Adipocyte (in vitro differentiated cells): ENCODE measurements around the gene KIFC1.
A peak's percentile ranks its signal among the peaks of the same experiment; 100 is the strongest.
"Not testable (repeated sequence)": the region's sequence is repeated elsewhere in the genome, so short reads cannot be mapped to it uniquely, and the experiment has no call there.

ENCODE experiments used
- DNase-seq: peaks from one replicate; pipeline ENCODE4 v3.0.0-alpha.2; 2015; ENCODE audit warnings: low read depth
- H3K27me3 ChIP-seq: replicated peaks from 2 replicates; pipeline ENCODE4 v1.7.0; 2013; ENCODE audit warnings: mild to moderate bottlenecking, low read length, moderate library complexity; ENCODE audit not compliant: control insufficient read depth, insufficient read depth
- H3K36me3 ChIP-seq: 2 replicates; pipeline ENCODE4 v1.7.0; 2013; ENCODE audit warnings: low read length, mild to moderate bottlenecking, moderate library complexity; ENCODE audit not compliant: control insufficient read depth, insufficient read depth, severe bottlenecking
- H3K4me1 ChIP-seq: 2 replicates; pipeline ENCODE4 v1.7.0; 2013; ENCODE audit warnings: mild to moderate bottlenecking, low read length, moderate library complexity; ENCODE audit not compliant: control insufficient read depth, insufficient read depth
- H3K4me3 ChIP-seq: 2 replicates; pipeline ENCODE4 v1.7.0; 2013; ENCODE audit warnings: mild to moderate bottlenecking, low read length, moderate library complexity
- H3K9ac ChIP-seq: 2 replicates; pipeline ENCODE4 v1.7.0; 2013; ENCODE audit warnings: mild to moderate bottlenecking, low read length, moderate library complexity
- H3K9me3 ChIP-seq: 2 replicates; pipeline ENCODE4 v1.7.0; 2013; ENCODE audit warnings: mild to moderate bottlenecking, low read length, moderate library complexity; ENCODE audit not compliant: control insufficient read depth

Gene KIFC1

DNA sequence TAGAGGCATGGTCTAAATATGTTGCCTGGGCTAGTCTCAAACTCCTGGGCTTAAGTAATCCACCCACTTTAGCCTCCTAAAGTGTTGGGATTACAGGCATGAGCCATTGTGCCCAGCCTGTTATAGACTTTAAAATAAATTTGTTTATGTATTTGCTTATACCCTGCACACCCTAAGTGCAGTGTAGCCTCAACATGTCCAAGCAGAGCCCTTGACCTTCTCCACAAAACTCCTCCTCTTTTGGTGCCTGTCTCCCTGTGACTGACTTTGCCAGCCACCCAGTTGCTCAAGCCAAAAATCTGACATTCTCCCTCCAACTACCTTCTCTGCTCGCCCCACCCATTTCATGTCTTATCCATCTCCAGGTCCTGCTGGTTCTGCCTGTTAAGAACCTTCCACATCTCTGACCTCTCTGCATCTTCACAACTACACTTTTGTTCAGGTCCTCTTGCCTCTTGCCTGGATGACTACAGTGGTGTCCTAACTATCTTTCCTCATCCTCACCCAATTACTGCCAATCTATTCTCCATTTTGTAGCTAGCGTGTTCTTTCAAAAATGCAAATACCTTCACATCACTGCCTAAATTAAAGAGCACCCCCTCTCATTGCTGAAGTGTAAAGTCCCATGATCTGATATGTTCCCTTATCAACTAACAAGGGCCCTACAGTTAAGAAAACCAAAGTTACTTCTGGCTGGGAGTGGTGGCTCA lies 11.2 kb upstream of the KIFC1 start:
- Histone ChIP-seq H3K4me1 (peaks cover 30% of the 10 kb centered on the region), H3K27me3 (no peaks in the 10 kb centered on the region), H3K36me3 (no peaks in the 10 kb centered on the region), H3K9ac (no peak overlapping the region), H3K9me3 (no peaks in the 10 kb centered on the region), H3K4me3 (no peak overlapping the region)
- no peak for DNase-seq

DNA sequence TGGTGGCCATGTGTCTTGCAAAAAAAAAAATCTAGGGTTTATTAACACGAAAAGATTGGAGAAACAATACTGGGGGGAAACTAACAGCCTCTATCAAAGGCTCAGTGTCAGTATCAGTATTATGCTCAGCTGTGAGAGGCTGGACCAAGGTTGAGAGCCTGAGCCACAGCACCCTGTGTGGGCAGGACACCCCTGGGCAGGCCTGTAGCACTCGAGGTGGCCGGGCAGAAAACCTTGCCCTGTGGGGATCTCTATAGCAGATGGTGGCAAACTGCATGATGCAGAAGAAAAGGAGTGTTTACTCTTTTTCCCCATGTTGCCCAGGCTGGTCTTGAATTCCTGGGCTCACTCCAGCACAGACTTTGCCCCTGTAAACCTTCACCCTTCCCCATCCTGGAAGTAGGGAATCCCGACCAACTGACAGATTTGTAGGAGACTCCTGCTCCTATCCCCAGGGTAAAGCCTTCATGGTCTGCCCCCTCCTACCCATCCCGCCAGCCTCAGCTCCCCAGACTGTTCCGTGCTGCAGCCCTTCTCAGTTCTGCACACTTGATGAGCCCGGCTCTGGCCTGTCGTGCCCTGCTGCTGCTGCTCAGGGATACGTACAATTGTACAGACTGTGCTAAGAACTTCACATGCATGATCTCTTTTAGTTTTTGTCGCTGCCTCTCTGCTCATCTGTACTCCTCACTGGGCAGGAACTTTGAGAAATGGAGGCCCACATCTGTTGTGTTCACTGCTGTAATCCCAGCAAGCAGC lies 8.0 kb upstream of the KIFC1 start:
- DNase-seq, result no peak
- Histone ChIP-seq H3K36me3 (no peaks in the 10 kb centered on the region), H3K4me3 (no peak overlapping the region), H3K9ac (no peak overlapping the region), H3K27me3 (no peaks in the 10 kb centered on the region), H3K4me1 (peaks cover 6% of the 10 kb centered on the region), H3K9me3 (no peaks in the 10 kb centered on the region)

DNA sequence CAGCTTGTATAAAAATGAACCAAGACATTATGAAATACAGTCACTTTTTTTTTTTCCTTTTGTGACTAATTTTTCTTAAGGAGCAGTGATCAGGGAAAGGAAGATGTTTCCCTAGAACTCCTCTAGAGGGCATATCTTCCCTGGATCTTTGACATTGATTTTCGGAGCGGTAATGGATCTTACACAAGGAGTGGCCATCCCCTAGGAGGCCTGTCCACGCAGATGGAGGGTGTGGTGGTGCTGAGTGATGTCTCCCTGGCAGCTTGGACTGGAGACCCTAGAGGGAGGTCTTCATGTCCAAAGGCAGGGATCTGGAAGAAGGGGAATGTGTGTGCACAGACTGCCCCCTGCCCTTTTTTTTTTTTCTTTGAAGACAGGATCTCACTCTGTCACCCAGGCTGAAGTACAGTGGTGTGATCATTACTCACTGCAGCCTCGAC lies 7.0 kb upstream of the KIFC1 start:
- H3K36me3 ChIP-seq, result no peaks in the 10 kb centered on the region
- H3K9ac ChIP-seq, result no peak overlapping the region
- DNase-seq, result peak; percentile 76

DNA sequence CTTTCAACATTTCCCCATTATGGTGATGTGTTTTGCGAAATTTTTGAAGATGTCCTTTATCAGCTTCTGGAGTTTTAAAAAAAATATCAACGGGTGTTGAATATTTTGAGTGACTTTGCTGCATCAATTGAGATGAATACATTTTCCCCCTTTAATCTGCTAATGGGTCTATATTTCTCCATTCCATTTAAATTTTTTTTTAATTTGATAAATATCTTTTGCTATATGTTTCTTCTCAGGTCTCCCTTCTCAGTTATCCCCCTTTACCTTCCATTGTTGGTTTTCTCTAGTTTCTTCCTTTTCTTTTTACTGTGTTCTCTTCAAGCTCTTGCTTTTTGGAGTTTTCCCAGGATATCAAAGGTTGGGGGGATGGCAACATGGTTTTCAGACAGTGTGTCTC lies 1.4 kb upstream of the KIFC1 start:
- DNase-seq, result no peak
- H3K36me3 ChIP-seq, result no peaks in the 10 kb centered on the region

More for the DNA sequence above, 7.0 kb upstream of the KIFC1 start:
- Histone ChIP-seq H3K9me3 (no peaks in the 10 kb centered on the region), H3K27me3 (no peaks in the 10 kb centered on the region), H3K4me3 (no peak overlapping the region), H3K4me1 (peaks cover 6% of the 10 kb centered on the region)

DNA sequence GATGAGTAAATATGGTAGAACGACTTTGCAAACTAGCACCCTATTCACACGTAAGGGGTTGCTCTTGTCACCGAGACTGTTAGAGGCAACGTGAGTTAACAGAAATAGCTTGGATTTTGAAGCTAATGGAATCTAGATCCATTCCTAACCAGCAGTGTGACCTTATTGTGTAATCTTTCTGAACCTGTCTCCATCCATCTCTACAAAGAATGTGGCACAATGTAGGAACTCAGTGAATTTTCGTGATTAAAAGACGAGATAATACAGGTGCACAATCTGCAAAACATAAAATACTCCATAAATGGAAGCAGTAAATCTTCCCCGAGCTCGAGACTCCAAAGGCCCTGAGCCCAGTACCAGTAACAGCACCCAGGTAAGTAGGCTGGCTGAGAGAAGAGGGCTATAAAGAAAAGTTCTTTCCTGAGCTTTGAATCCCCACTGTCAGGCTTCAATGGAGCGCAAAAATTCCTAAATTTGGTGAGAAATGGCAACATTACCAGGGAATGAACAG lies 801 bp upstream of the KIFC1 start:
- H3K9me3 ChIP-seq, result no peaks in the 10 kb centered on the region
- H3K4me3 ChIP-seq, result peak overlapping the region; percentile 35
- H3K9ac ChIP-seq, result peak overlapping the region; percentile 78
- H3K27me3 ChIP-seq, result no peaks in the 10 kb centered on the region
- peaks cover 5% of the 10 kb centered on the region for H3K4me1 ChIP-seq
- no peaks in the 10 kb centered on the region for H3K36me3 ChIP-seq
- no peak for DNase-seq

More for the DNA sequence above, 1.4 kb upstream of the KIFC1 start:
- H3K9me3 ChIP-seq, result no peaks in the 10 kb centered on the region
- no peak overlapping the region for H3K9ac ChIP-seq
- H3K4me3 ChIP-seq, result no peak overlapping the region
- H3K4me1 ChIP-seq, result peaks cover 5% of the 10 kb centered on the region
- H3K27me3 ChIP-seq, result no peaks in the 10 kb centered on the region

DNA sequence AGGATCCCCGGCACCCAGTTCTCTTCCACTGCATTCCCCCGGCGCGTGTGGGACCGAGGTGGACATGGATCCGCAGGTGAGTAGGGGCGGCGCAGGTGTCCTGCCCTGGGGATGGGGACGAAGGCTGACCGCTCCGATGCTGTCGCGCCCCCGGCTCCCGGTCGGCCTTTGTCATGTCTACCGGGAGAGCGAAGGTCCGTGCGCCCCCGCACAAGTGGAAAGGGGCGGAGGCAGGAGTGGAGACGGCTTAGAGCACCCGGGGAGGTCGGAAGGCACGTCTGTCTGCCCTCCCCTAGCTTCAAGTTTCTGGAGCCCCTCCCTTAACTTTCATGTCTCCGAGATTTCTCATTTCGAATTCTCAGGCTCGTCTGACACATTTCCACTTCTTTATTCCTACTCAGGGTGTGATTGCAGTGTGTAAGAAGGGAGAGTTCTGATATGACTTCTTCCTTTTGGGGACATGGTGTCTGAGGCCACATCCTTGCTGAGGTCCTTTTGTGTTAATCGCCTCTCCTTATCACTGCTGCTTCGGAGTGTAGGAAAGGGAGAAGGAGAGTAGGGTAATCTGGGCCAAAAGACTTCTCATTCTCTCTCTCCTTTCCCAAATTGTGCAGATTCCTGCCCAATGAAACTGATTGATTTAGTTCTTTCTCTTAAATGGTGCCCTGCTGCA lies 435 bp downstream of the KIFC1 start:
- H3K36me3 ChIP-seq, result no peaks in the 10 kb centered on the region
- peak overlapping the region; percentile 70 for H3K9ac ChIP-seq
- no peaks in the 10 kb centered on the region for H3K9me3 ChIP-seq
- H3K4me3 ChIP-seq, result peak overlapping the region; percentile 83
- H3K27me3 ChIP-seq, result no peaks in the 10 kb centered on the region
- H3K4me1 ChIP-seq, result peaks cover 5% of the 10 kb centered on the region
- peak; percentile 57 for DNase-seq

DNA sequence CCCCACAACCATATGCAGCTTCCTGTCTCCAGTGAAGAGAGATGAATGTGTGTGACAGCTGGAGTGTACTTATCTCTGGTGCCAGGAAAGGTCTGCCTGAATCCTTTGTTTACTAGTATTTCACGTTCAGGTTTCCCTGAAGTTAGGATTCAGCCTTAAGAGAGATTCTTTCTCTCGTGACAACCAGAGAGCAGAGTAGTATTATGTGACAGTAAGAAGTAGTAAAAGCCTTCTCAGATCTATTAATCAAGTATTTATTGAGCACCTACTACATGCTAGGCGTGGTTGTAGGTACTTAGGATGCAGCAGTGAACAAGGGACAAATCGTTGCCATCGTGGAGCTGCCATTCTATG lies 949 bp downstream of the KIFC1 start:
- peak overlapping the region; percentile 70 for H3K9ac ChIP-seq
- no peaks in the 10 kb centered on the region for H3K27me3 ChIP-seq
- H3K4me3 ChIP-seq, result peak overlapping the region; percentile 83
- no peak for DNase-seq
- peaks cover 5% of the 10 kb centered on the region for H3K4me1 ChIP-seq
- H3K36me3 ChIP-seq, result no peaks in the 10 kb centered on the region
- no peaks in the 10 kb centered on the region for H3K9me3 ChIP-seq

DNA sequence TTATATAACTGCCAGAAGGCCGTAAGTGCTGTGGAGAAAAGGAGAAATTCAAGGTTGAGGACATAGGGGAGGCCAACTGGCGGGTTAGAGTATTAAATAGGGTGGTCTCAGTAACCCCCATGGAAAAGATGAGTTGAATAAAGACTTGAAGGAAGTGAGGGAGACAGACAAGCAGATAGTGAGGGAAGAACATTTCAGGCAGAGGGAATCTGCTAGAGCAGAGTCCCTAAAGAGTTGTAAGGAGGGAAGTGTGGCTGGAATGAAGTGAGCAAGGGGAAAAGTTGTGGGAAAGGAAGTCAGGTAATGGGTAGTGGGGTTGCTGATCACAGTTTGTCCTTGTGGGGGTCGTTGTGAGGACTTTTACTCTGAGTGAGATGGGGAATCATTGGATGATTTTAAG lies 1.4 kb downstream of the KIFC1 start:
- Histone ChIP-seq H3K4me3 (no peak overlapping the region), H3K4me1 (peaks cover 5% of the 10 kb centered on the region), H3K27me3 (no peaks in the 10 kb centered on the region), H3K36me3 (no peaks in the 10 kb centered on the region), H3K9ac (no peak overlapping the region), H3K9me3 (no peaks in the 10 kb centered on the region)
- no peak for DNase-seq

DNA sequence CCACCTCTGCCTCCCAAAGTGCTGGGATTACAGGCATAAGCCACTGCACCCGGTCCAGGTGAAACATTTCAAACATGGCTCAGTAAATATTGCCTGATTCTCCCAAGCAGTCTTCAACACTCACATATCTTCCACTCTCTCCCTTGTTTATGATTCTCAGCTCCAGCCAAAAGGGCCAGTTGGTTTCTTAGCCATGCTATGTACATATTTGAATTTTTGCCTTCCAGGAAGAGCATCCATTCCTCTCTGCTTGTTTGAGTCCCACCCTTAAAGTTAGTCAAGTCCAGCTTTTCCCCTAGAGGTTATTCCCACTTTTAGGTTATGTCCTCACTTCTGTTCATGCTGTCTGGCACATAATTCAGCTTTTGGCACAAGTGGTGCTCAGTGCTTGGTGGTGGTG lies 5.9 kb downstream of the KIFC1 start:
- no peaks in the 10 kb centered on the region for H3K27me3 ChIP-seq
- no peaks in the 10 kb centered on the region for H3K4me1 ChIP-seq
- no peak for DNase-seq
- no peaks in the 10 kb centered on the region for H3K36me3 ChIP-seq
- H3K4me3 ChIP-seq, result no peak overlapping the region
- no peak overlapping the region for H3K9ac ChIP-seq
- H3K9me3 ChIP-seq, result no peaks in the 10 kb centered on the region

DNA sequence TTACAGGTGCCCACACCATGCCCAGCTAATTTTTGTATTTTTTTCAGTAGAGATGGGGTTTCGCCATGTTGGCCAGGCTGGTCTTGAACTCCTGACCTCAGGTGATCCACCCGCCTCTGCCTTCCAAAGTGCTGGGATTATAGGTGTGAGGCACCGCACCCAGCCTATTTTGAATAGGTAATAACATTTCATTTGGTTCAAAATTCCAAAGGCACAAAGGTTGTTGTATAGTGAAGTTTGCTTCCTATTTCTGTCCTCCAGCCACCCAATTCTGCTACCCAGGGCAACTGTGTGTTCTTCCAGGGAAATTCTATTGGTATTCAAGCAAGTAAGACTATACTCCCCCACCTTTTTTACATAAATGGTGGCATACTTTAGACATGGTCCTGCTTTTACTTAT lies 7.0 kb downstream of the KIFC1 start:
- not testable (repeated sequence) for DNase-seq, H3K9ac ChIP-seq, H3K36me3 ChIP-seq, H3K9me3 ChIP-seq, H3K27me3 ChIP-seq, H3K4me1 ChIP-seq, H3K4me3 ChIP-seq

DNA sequence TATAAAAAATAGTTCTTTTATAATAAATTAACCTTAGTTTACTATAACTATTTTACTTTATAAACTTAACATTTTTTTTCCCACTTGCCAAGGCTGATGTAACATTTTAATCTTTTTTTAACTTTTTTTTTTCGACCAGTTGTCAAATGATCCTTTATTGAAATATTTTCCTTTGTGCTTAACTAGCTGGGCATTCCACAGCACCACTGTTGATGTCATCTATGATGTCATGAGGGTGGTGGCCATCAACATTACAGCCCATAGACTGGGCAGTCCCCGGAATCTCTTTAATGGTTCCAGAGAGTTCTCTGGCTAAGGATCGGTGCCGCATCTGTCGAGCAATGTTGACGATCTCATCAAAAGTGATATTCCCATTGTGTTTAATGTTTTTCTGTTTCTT lies 8.3 kb downstream of the KIFC1 start:
- not testable (repeated sequence) for H3K9ac ChIP-seq, H3K4me3 ChIP-seq, H3K36me3 ChIP-seq, H3K27me3 ChIP-seq, H3K4me1 ChIP-seq, DNase-seq, H3K9me3 ChIP-seq
